Measurements from ENCODE around the gene EMC9. TPM values are rescaled to one million over a fixed set of nuclear protein-coding genes. Genes with fewer than 3 reads are reported as not detected.

EMC9 gene
- total RNA-seq, 1 donor from 2014 or later, result 26.4 TPM

DNA sequence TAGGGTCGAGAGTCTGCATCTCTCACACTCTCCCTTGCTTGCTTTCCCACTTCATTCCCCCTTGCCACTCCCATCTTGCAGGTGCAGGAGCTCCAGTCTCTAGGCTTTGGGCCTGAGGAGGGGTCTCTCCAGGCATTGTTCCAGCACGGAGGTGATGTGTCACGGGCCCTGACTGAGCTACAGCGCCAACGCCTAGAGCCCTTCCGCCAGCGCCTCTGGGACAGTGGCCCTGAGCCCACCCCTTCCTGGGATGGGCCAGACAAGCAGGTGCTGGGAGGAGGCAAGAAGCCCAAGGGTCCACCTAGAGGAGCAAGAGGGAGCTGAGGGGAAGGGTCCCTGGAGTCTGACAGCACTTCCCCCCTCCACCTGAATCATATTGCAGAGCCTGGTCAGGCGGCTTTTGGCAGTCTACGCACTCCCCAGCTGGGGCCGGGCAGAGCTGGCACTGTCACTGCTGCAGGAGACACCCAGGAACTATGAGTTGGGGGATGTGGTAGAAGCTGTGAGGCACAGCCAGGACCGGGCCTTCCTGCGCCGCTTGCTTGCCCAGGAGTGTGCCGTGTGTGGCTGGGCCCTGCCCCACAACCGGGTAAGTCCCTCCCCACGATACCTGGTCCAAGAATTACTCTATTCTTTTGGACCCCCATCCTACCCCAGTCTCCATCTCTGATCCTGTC, 10.2 kb upstream of the EMC9 start:
- H3K27me3 Mint-ChIP-seq (ENCODE audit: low read depth), result no peaks in the 10 kb centered on the region
- peaks cover 73% of the 10 kb centered on the region for H3K36me3 Mint-ChIP-seq (ENCODE audit: low read depth)
- peaks cover 19% of the 10 kb centered on the region for H3K4me1 Mint-ChIP-seq (ENCODE audit: low read depth)
- no peak overlapping the region for H3K4me3 Mint-ChIP-seq (ENCODE audit: low read depth)
- intact Hi-C loops (cut with micrococcal nuclease), result no loop called here
- DNase-seq (ENCODE audit: low spot score), result no peak
- no peaks in the 10 kb centered on the region for H3K9me3 Mint-ChIP-seq
- H3K27ac Mint-ChIP-seq, result no peak overlapping the region

DNA sequence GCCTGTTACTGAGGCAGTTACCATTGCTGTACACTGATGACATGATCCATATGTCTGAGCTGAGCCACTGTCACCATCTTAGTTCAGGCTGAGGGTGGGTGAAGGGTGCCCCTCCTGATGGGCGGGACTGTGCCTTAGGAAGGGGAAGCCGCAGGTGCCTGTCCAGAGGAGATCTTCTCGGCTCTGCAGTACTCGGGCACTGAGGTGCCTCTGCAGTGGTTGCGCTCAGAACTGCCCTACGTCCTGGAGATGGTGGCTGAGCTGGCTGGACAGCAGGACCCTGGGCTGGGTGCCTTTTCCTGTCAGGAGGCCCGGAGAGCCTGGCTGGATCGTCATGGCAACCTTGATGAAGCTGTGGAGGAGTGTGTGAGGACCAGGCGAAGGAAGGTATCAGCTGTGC, 9.6 kb upstream of the EMC9 start:
- no peak for DNase-seq (ENCODE audit: low spot score)
- Mint-ChIP-seq H3K4me3 (ENCODE audit: low read depth) (no peak overlapping the region), H3K36me3 (ENCODE audit: low read depth) (peaks cover 73% of the 10 kb centered on the region), H3K4me1 (ENCODE audit: low read depth) (peaks cover 19% of the 10 kb centered on the region), H3K9me3 (no peaks in the 10 kb centered on the region), H3K27ac (no peak overlapping the region), H3K27me3 (ENCODE audit: low read depth) (no peaks in the 10 kb centered on the region)
- intact Hi-C loops (cut with micrococcal nuclease), result no loop called here

DNA sequence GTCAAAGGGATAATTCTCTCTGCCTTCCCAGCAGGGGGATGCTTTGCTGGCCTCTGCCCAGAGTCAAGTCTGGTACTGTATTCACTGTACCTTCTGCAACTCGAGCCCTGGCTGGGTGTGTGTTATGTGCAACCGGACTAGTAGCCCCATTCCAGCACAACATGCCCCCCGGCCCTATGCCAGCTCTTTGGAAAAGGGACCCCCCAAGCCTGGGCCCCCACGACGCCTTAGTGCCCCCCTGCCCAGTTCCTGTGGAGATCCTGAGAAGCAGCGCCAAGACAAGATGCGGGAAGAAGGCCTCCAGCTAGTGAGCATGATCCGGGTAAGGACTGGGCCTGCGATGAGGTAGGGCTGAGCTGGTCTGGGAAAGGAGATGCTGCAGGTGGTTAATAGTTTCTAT, 9.2 kb upstream of the EMC9 start:
- H3K36me3 Mint-ChIP-seq (ENCODE audit: low read depth), result peaks cover 73% of the 10 kb centered on the region
- no peaks in the 10 kb centered on the region for H3K27me3 Mint-ChIP-seq (ENCODE audit: low read depth)
- peak overlapping the region; percentile 28 for H3K27ac Mint-ChIP-seq

DNA sequence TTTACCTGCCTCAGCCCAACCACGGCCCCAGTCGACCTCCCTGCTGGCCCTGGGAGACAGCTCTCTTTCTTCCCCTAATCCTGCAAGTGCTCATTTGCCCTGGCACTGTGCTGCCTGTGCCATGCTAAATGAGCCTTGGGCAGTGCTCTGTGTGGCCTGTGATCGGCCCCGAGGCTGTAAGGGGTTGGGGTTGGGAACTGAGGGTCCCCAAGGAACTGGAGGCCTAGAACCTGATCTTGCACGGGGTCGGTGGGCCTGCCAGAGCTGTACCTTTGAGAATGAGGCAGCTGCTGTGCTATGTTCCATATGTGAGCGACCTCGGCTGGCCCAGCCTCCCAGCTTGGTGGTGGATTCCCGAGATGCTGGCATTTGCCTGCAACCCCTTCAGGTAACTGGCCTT, 8.7 kb upstream of the EMC9 start:
- Mint-ChIP-seq H3K27ac (no peak overlapping the region), H3K4me3 (ENCODE audit: low read depth) (no peak overlapping the region), H3K27me3 (ENCODE audit: low read depth) (no peaks in the 10 kb centered on the region), H3K36me3 (ENCODE audit: low read depth) (peaks cover 73% of the 10 kb centered on the region), H3K9me3 (no peaks in the 10 kb centered on the region), H3K4me1 (ENCODE audit: low read depth) (peaks cover 24% of the 10 kb centered on the region)
- DNase-seq (ENCODE audit: low spot score), result no peak
- intact Hi-C loops (cut with micrococcal nuclease), result no loop called here

More for the DNA sequence above, 9.2 kb upstream of the EMC9 start:
- Mint-ChIP-seq H3K4me3 (ENCODE audit: low read depth) (peak overlapping the region; percentile 33), H3K4me1 (ENCODE audit: low read depth) (peaks cover 20% of the 10 kb centered on the region), H3K9me3 (no peaks in the 10 kb centered on the region)
- DNase-seq (ENCODE audit: low spot score), result no peak
- intact Hi-C loops (cut with micrococcal nuclease), result no loop called here

DNA sequence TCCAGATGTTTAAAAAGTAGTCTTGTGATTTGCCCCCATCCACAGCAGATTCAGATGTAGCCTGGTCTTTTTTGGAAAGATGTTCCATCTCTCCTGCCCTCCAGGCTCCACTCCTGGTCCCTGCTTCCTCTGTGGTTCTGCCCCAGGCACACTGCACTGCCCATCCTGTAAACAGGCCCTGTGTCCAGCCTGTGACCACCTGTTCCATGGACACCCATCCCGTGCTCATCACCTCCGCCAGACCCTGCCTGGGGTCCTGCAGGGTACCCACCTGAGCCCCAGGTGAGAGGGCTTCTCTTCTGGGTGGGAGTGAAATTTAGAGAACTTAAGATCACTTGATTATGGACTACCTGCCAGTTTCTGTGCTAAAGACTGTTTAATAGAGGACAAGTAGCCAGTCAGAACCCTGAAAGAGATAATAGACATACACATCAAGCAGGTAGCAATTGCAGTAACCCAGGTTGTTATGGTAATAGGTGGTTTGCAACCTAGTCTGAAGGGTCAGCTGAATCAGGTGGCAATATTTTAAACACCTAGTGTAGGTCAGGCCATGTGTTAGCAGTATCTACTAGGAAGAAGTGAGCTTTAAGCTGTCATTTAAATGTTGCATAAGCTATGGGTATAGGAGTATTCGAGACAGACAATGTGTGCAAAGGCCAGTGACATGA, 8.0 kb upstream of the EMC9 start:
- intact Hi-C loops (cut with micrococcal nuclease), result no loop called here
- H3K27ac Mint-ChIP-seq, result no peak overlapping the region

GRCh38 chr14:24147761-24148428, 6.5 kb upstream of the EMC9 start:
- Mint-ChIP-seq H3K36me3 (ENCODE audit: low read depth) (peaks cover 82% of the 10 kb centered on the region), H3K4me1 (ENCODE audit: low read depth) (peaks cover 40% of the 10 kb centered on the region), H3K9me3 (no peaks in the 10 kb centered on the region), H3K27me3 (ENCODE audit: low read depth) (no peaks in the 10 kb centered on the region), H3K4me3 (ENCODE audit: low read depth) (peak overlapping the region; percentile 100), H3K27ac (peak overlapping the region; percentile 69)
- intact Hi-C loops (cut with micrococcal nuclease), result loop anchor here (1.0 to 2.0 kb wide), 4 partner anchors 12 to 41 kb away; partner anchors contain the start of genes DCAF11, IPO4, IRF9 and NRL
- DNase-seq (ENCODE audit: low spot score), result no peak

More for the DNA sequence above, 8.0 kb upstream of the EMC9 start:
- no peaks in the 10 kb centered on the region for H3K27me3 Mint-ChIP-seq (ENCODE audit: low read depth)
- H3K36me3 Mint-ChIP-seq (ENCODE audit: low read depth), result peaks cover 73% of the 10 kb centered on the region
- no peaks in the 10 kb centered on the region for H3K9me3 Mint-ChIP-seq
- H3K4me3 Mint-ChIP-seq (ENCODE audit: low read depth), result peak overlapping the region; percentile 100
- no peak for DNase-seq (ENCODE audit: low spot score)
- peaks cover 30% of the 10 kb centered on the region for H3K4me1 Mint-ChIP-seq (ENCODE audit: low read depth)

GRCh38 chr14:24146978-24147760, 5.8 kb upstream of the EMC9 start, which contains the start of gene RNF31:
RNF31 (plus strand) TSS chr14:24147498; CDS start chr14:24147699, 201 bp downstream.
- H3K27me3 Mint-ChIP-seq (ENCODE audit: low read depth), result no peaks in the 10 kb centered on the region
- peak within 1 kb of the TSS; percentile 100 for H3K4me3 Mint-ChIP-seq (ENCODE audit: low read depth)
- DNase-seq (ENCODE audit: low spot score), result peak; percentile 97
- H3K9me3 Mint-ChIP-seq, result no peaks in the 10 kb centered on the region
- intact Hi-C loops (cut with micrococcal nuclease), result loop anchor here (1.0 to 2.0 kb wide), 5 partner anchors 11 to 85 kb away; partner anchors contain the start of genes DCAF11, GMPR2, IPO4 and IRF9
- peak within 1 kb of the TSS; percentile 100 for H3K27ac Mint-ChIP-seq
- peaks cover 43% of the 10 kb centered on the region for H3K4me1 Mint-ChIP-seq (ENCODE audit: low read depth)
- peaks cover 81% of the 10 kb centered on the region for H3K36me3 Mint-ChIP-seq (ENCODE audit: low read depth)

GRCh38 chr14:24146453-24146977, 5.1 kb upstream of the EMC9 start, which contains the start of gene PSME2:
PSME2 (minus strand) TSS chr14:24146610; CDS start chr14:24146581, 29 bp downstream.
- DNase-seq (ENCODE audit: low spot score), result peak; percentile 90
- no peaks in the 10 kb centered on the region for H3K9me3 Mint-ChIP-seq
- peaks cover 47% of the 10 kb centered on the region for H3K4me1 Mint-ChIP-seq (ENCODE audit: low read depth)
- H3K27ac Mint-ChIP-seq, result peak within 1 kb of the TSS; percentile 100
- no peaks in the 10 kb centered on the region for H3K27me3 Mint-ChIP-seq (ENCODE audit: low read depth)
- intact Hi-C loops (cut with micrococcal nuclease), result loop anchor here (1.0 to 2.0 kb wide), 2 partner anchors 42 to 86 kb away; partner anchors contain the start of genes GMPR2, IPO4 and NEDD8
- peak within 1 kb of the TSS; percentile 100 for H3K4me3 Mint-ChIP-seq (ENCODE audit: low read depth)
- H3K36me3 Mint-ChIP-seq (ENCODE audit: low read depth), result peaks cover 80% of the 10 kb centered on the region

DNA sequence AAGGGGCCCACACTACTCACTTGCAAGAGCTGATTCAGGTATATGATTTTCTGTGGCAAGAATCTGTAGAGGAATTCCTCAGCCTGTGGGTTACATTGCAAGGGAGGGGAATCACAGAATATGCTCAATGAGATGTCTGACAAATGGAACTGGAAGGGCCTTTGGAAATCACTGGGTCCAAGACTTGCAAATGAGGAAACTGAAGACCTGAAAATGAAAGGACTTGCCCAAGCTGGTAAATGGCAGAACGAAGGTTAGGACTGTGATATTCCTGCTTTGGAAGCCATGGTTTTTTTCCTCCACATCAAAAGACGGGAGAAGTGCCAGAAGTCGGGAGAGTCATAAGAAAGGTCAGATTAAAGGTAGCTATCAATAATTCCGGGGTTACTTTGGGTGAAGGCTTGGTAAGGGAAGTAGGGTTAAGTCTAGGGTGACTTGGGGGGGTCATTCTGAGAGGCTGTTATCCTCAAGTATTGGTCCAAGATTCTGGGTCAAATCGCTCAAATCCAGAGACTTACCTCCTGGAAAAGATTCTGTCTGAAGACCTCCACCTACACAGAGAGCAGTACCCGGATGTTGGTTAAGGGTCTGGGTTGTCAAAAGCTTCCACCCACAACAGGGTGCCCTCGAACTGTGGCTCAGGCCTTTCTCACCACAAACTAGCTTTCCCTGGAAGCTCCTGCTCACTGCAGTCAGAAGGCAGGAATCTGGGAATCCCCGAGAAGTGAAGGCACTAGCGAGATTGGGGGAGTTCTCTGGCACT, 4.5 kb upstream of the EMC9 start:
- H3K4me1 Mint-ChIP-seq (ENCODE audit: low read depth), result peaks cover 47% of the 10 kb centered on the region
- no peaks in the 10 kb centered on the region for H3K9me3 Mint-ChIP-seq
- no peak for DNase-seq (ENCODE audit: low spot score)
- peaks cover 74% of the 10 kb centered on the region for H3K36me3 Mint-ChIP-seq (ENCODE audit: low read depth)
- H3K4me3 Mint-ChIP-seq (ENCODE audit: low read depth), result peak overlapping the region; percentile 100
- H3K27ac Mint-ChIP-seq, result peak overlapping the region; percentile 100
- no peaks in the 10 kb centered on the region for H3K27me3 Mint-ChIP-seq (ENCODE audit: low read depth)
- intact Hi-C loops (cut with micrococcal nuclease), result loop anchor here (1.0 to 2.0 kb wide), 2 partner anchors 43 to 86 kb away; partner anchors contain the start of genes GMPR2, IPO4 and NEDD8

DNA sequence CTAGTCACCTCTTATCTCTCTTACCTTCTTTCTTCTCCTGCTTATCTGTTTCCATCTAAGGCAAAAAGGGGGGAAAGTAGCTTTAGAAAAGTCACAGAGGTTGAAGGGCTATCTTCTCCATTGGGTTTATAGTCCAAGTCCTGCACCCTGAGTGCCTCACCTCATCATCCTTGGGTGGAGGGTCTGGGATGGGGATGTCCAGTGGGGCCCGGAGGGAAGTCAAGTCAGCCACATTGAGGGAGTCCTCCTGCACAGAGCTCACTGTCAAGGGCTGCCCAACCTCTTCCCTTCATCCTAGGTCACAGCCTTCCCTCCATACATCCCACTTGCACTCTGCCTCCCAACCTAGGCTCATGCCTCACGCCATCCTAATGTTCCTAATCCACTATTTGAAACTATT, 3.8 kb upstream of the EMC9 start:
- H3K36me3 Mint-ChIP-seq (ENCODE audit: low read depth), result peaks cover 73% of the 10 kb centered on the region
- peaks cover 43% of the 10 kb centered on the region for H3K4me1 Mint-ChIP-seq (ENCODE audit: low read depth)
- no peaks in the 10 kb centered on the region for H3K27me3 Mint-ChIP-seq (ENCODE audit: low read depth)

DNA sequence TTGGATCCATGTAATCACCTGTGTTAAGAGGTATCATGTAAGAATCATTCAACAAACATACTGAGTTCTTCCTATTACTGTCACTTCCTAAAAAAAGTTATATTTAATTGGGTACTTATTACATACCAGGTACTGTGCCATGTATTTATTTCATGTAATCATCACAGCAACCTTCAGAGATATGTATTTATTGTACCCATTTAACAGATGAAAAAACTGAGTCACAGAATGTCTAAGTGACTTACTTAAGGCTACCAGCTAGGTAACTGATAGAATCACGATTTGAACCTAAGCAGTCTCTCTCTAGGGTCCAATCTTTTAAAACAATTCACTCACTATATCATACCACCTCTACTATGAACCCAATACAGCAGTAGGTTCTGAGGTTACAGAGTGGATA, 3.1 kb upstream of the EMC9 start:
- Mint-ChIP-seq H3K4me1 (ENCODE audit: low read depth) (peaks cover 44% of the 10 kb centered on the region), H3K27me3 (ENCODE audit: low read depth) (no peaks in the 10 kb centered on the region), H3K27ac (peak overlapping the region; percentile 72), H3K9me3 (no peaks in the 10 kb centered on the region), H3K36me3 (ENCODE audit: low read depth) (peaks cover 71% of the 10 kb centered on the region), H3K4me3 (ENCODE audit: low read depth) (peak overlapping the region; percentile 100)
- intact Hi-C loops (cut with micrococcal nuclease), result loop anchor here (5.0 kb wide), 1 partner anchor 68 kb away; the partner anchor contains the start of gene CHMP4A
- no peak for DNase-seq (ENCODE audit: low spot score)

More for the DNA sequence above, 3.8 kb upstream of the EMC9 start:
- peak overlapping the region; percentile 100 for H3K4me3 Mint-ChIP-seq (ENCODE audit: low read depth)
- intact Hi-C loops (cut with micrococcal nuclease), result no loop called here
- H3K9me3 Mint-ChIP-seq, result no peaks in the 10 kb centered on the region
- no peak for DNase-seq (ENCODE audit: low spot score)
- H3K27ac Mint-ChIP-seq, result peak overlapping the region; percentile 100
